Stomach (tissue), 19 donors: ENCODE data around the gene RO60. TPM values are rescaled to one million over a fixed set of nuclear protein-coding genes. Genes with fewer than 3 reads are reported as not detected.
A peak's percentile ranks its signal among the peaks of the same experiment; 100 is the strongest.

Source experiments
- DNase-seq, 2 donors: peaks; one replicate each; pipeline versions ENCODE4 v3.0.0 to v3.0.0-alpha.2; 2013 to 2019
- H3K27ac ChIP-seq, 5 donors: fragments of 200-600 bp in 4 of 5; sonication (generic) in 4 of 5; one replicate each; pipeline ENCODE4 v1.5.1; 2013 to 2019; ENCODE audit warnings: mild to moderate bottlenecking in 1 of 5, moderate library complexity in 1 of 5
- H3K27me3 ChIP-seq, 3 donors: fragments of 200-600 bp; sonication (generic); one replicate each; pipeline ENCODE4 v1.5.1; 2017 to 2019; ENCODE audit warnings: mixed run types in 1 of 3
- H3K36me3 ChIP-seq, 4 donors: fragments of 200-600 bp; sonication (generic); 1 replicate in 3 of 4; 2 replicates in 1 of 4; pipeline ENCODE4 v1.5.1; 2016 to 2019
- H3K4me1 ChIP-seq, 4 donors: fragments of 200-600 bp; sonication (generic); one replicate each; pipeline ENCODE4 v1.5.1; 2016 to 2019
- H3K4me3 ChIP-seq, 4 donors: fragments of 200-600 bp; sonication (generic) in 3 of 4; one replicate each; pipeline ENCODE4 v1.5.1; 2016 to 2019; ENCODE audit warnings: mild to moderate bottlenecking in 1 of 4
- H3K9me3 ChIP-seq, 4 donors: fragments of 200-600 bp; sonication (generic); one replicate each; pipeline ENCODE4 v1.5.1; 2016 to 2019
- CTCF ChIP-seq, 7 experiments: fragments of 450-650 bp in 4 of 7; fragments of 200-600 bp in 3 of 7; sonication (generic) in 3 of 7; IDR thresholded peaks; one replicate each; pipeline ENCODE4 v1.5.1; 2016 to 2019; ENCODE audit warnings: antibody characterized with exemption in 7 of 7, control low read depth in 2 of 7, mild to moderate bottlenecking in 1 of 7
- EP300 ChIP-seq: sonication (generic); formaldehyde crosslinking; IDR thresholded peaks from one replicate; pipeline ENCODE4 v1.6.1; 2017; ENCODE audit warnings: antibody characterized with exemption
- POLR2A ChIP-seq, 4 donors: fragments of 450-650 bp; IDR thresholded peaks; one replicate each; pipeline ENCODE4 v1.6.1; 2016; ENCODE audit warnings: antibody characterized with exemption in 4 of 4, control low read depth in 2 of 4, mild to moderate bottlenecking in 1 of 4, moderate library complexity in 1 of 4
- POLR2AphosphoS5 ChIP-seq, 3 donors: sonication (generic); formaldehyde crosslinking; IDR thresholded peaks; one replicate each; pipeline ENCODE4 v1.6.1; 2016; ENCODE audit warnings: antibody characterized with exemption in 3 of 3
- WGBS, 5 donors: extraction: QIAGEN DNeasy Blood & Tissue Kit in 3 of 5; methylation state at CpG; one replicate each; pipeline versions ENCODE4 v1.1.5 to v1.1.7; 2013 to 2018; 5-methylcytosine and 5-hydroxymethylcytosine counted together
- intact Hi-C: fragments of 100-400 bp; cut with DNase I; formaldehyde crosslinking; loops from one replicate; pipeline ENCODE4 v1.15.1; 2023; ENCODE audit warnings: low total_unique reads
- long read RNA-seq, 10 donors: transcript quantifications; one replicate each; lab custom pipeline, GENCODE V29; 2026
- polyA plus RNA-seq, 3 donors: library from polyadenylated mRNA; stranded (reverse); fragments of 200-250 nt; gene quantifications; one replicate each; pipeline ENCODE4 v1.2.3, GENCODE V29; 2013
- total RNA-seq, 5 donors: library from RNA; depleted of rRNA; stranded (reverse); fragments of >200 nt; gene quantifications; one replicate each; pipeline versions ENCODE4 v1.1.0 to v1.2.3, GENCODE V29; 2014 to 2016
- donor health status: healthy with polysubstance abuse.
- donor health status: Bipolar disorder and iron deficiency.
- donor health status: healthy.

The RO60 gene
- total RNA-seq (100 to 1,000 TPM in 1 of 5 donors, 10 to 100 TPM in 4; 34.2 to 155 (median 79.9) TPM), polyA plus RNA-seq (1 to 10 TPM; 2.6 to 8.5 (median 3.7) TPM)
- long read RNA-seq, donor 1, full-length matches to known transcripts = 3 of 3 reads
- long read RNA-seq, donor 1, partial matches to known transcripts = 0 of 3 reads
- long read RNA-seq, donor 1, other reads (novel, unspliced or antisense) = 0 of 3 reads
- long read RNA-seq, donor 2, full-length matches to known transcripts = 4 of 4 reads
- long read RNA-seq, donor 2, partial matches to known transcripts = 0 of 4 reads
- long read RNA-seq, donor 2, other reads (novel, unspliced or antisense) = 0 of 4 reads
- long read RNA-seq, donor 3, partial matches to known transcripts = 14 of 14 reads
- long read RNA-seq, donor 3, other reads (novel, unspliced or antisense) = 0 of 14 reads
- long read RNA-seq, donor 4 = 0 reads
- long read RNA-seq, donor 5, full-length matches to known transcripts = 3 of 3 reads
- long read RNA-seq, donor 5, partial matches to known transcripts = 0 of 3 reads
- long read RNA-seq, donor 5, other reads (novel, unspliced or antisense) = 0 of 3 reads
- long read RNA-seq, donor 6 = 0 reads
- long read RNA-seq, donor 7, full-length matches to known transcripts = 5 of 5 reads
- long read RNA-seq, donor 7, partial matches to known transcripts = 0 of 5 reads
- long read RNA-seq, donor 7, other reads (novel, unspliced or antisense) = 0 of 5 reads
- long read RNA-seq, donor 8, full-length matches to known transcripts = 5 of 5 reads
- long read RNA-seq, donor 8, partial matches to known transcripts = 0 of 5 reads
- long read RNA-seq, donor 8, other reads (novel, unspliced or antisense) = 0 of 5 reads
- long read RNA-seq, donor 9, partial matches to known transcripts = 24 of 27 reads
- long read RNA-seq, donor 9, other reads (novel, unspliced or antisense) = 0 of 27 reads
- long read RNA-seq, donor 10, partial matches to known transcripts = 0 of 9 reads
- long read RNA-seq, donor 10, other reads (novel, unspliced or antisense) = 6 of 9 reads

- Histone ChIP-seq H3K27ac (peak within 1 kb of the TSS; percentile 95 to 99 (median 97)), H3K36me3 (no peaks in the 10 kb centered on the region), H3K4me3 (peak within 1 kb of the TSS; percentile 69 to 77 (median 73)), H3K27me3 (no peaks in the 10 kb centered on the region), H3K9me3 (no peaks in the 10 kb centered on the region), H3K4me1 (peaks cover 23 to 59% (median 42%) of the 10 kb centered on the region in 4 donors)
- TF ChIP-seq CTCF (IDR thresholded peaks at IDR 0.05) (peak in 1 of 7 experiments; percentile 18), POLR2A (IDR thresholded peaks at IDR 0.05) (peak in 2 of 4 donors; percentile 34 to 54), POLR2AphosphoS5 (IDR thresholded peaks at IDR 0.05) (peak; percentile 94 to 99 (median 99)), EP300 (no peak)
- peak; percentile 96 to 99 for DNase-seq
- 0 to 1% (median 0%) methylated on average over 56 to 74 of the region's 74 CpGs for WGBS, 5 donors
- intact Hi-C loops = loop anchor here (10.0 kb wide), 1 partner anchor 45 kb away; the partner anchor contains the start of gene GLRX2
These were observed at the start of gene RO60, which contains the start of gene UCHL5 for GRCh38 chr1:193059282-193060114. Gene RO60, plus strand, starts transcription at chr1:193059612. Its CDS starts 9,443 bp downstream, at chr1:193069055. Gene UCHL5, minus strand, starts transcription at chr1:193059360. Its CDS starts 100 bp downstream, at chr1:193059260.

- Histone ChIP-seq H3K9me3 (no peaks in the 10 kb centered on the region), H3K36me3 (peaks cover 0 to 4% (median 2%) of the 10 kb centered on the region in 4 donors), H3K4me3 (no peak overlapping the region), H3K4me1 (peaks cover 7 to 34% (median 24%) of the 10 kb centered on the region in 4 donors), H3K27ac (no peak overlapping the region), H3K27me3 (no peaks in the 10 kb centered on the region)
- no peak for DNase-seq
- intact Hi-C loops = no loop called here
- 94 to 100% (median 97%) methylated on average over 1 of the region's 1 CpG for WGBS, 5 donors
- TF ChIP-seq POLR2AphosphoS5 (IDR thresholded peaks at IDR 0.05) = no peak
- no peak for TF ChIP-seq EP300
- TF ChIP-seq CTCF (IDR thresholded peaks at IDR 0.05) = no peak
- no peak for TF ChIP-seq POLR2A (IDR thresholded peaks at IDR 0.05)
These were observed 48.0 kb upstream of the RO60 start for GRCh38 chr1:193011406-193011805.

- H3K27me3 ChIP-seq = no peaks in the 10 kb centered on the region
- TF ChIP-seq EP300 (no peak), POLR2AphosphoS5 (IDR thresholded peaks at IDR 0.05) (peak in 1 of 3 donors; percentile 15)
- intact Hi-C loops = no loop called here
- peaks cover 0 to 4% (median 2%) of the 10 kb centered on the region in 4 donors for H3K36me3 ChIP-seq
- peak in 1 of 2 donors; percentile 5 for DNase-seq
- peak overlapping the region in 1 of 5 donors; percentile 45 for H3K27ac ChIP-seq
- H3K4me3 ChIP-seq = no peak overlapping the region
- 63 to 78% (median 75%) methylated on average over 2 of the region's 2 CpGs for WGBS, 5 donors
- H3K4me1 ChIP-seq = peaks cover 7 to 32% (median 18%) of the 10 kb centered on the region in 4 donors
- H3K9me3 ChIP-seq = no peaks in the 10 kb centered on the region
These were observed 46.4 kb upstream of the RO60 start for GRCh38 chr1:193013005-193013404.

GRCh38 chr1:193013707-193014106, 45.7 kb upstream of the RO60 start:
- Histone ChIP-seq H3K27ac (peak overlapping the region in 1 of 5 donors; percentile 45), H3K27me3 (no peaks in the 10 kb centered on the region), H3K36me3 (peaks cover 0 to 4% (median 2%) of the 10 kb centered on the region in 4 donors), H3K4me3 (no peak overlapping the region), H3K4me1 (peaks cover 0 to 25% (median 12%) of the 10 kb centered on the region in 4 donors), H3K9me3 (no peaks in the 10 kb centered on the region)
- 23 to 43% (median 29%) methylated on average over 7 of the region's 7 CpGs for WGBS, 5 donors
- TF ChIP-seq CTCF (IDR thresholded peaks at IDR 0.05) (no peak), POLR2AphosphoS5 (IDR thresholded peaks at IDR 0.05) (no peak), POLR2A (IDR thresholded peaks at IDR 0.05) (no peak), EP300 (no peak)
- intact Hi-C loops = no loop called here
- peak in 1 of 2 donors; percentile 26 for DNase-seq
